Prostate gland (tissue), 2 donors: Measurements from ENCODE around the gene TIMM17B.

Experiments
- CTCF ChIP-seq, 4 experiments: fragments of 200-600 bp in 2 of 4; fragments of 450-650 bp in 2 of 4; sonication (generic) in 2 of 4; IDR thresholded peaks; 1 replicate in 3 of 4; 2 replicates in 1 of 4; pipeline ENCODE4 v1.5.1; 2016 to 2019; ENCODE audit warnings: antibody characterized with exemption in 4 of 4, mild to moderate bottlenecking in 2 of 4, moderate library complexity in 2 of 4
- POLR2A ChIP-seq: fragments of 450-650 bp; IDR thresholded peaks from one replicate; pipeline ENCODE4 v1.6.1; 2016; ENCODE audit warnings: antibody characterized with exemption, mild to moderate bottlenecking
- POLR2AphosphoS5 ChIP-seq: sonication (generic); formaldehyde crosslinking; IDR thresholded peaks from one replicate; pipeline ENCODE4 v1.6.1; 2017; ENCODE audit warnings: antibody characterized with exemption

- no peak for TF ChIP-seq CTCF (IDR thresholded peaks at IDR 0.05)
- TF ChIP-seq POLR2AphosphoS5: no peak
- TF ChIP-seq POLR2A: no peak
These were observed 4.7 kb downstream of the TIMM17B start for GRCh38 chrX:48892896-48893295.
